SIG-M5 treated with dmso at 0.1 percent for 504 hours (cell line): ENCODE results near the gene KLF2.
"Not testable (repeated sequence)": the region's sequence is repeated elsewhere in the genome, so short reads cannot be mapped to it uniquely, and the experiment has no call there.

Experiments
- DNase-seq: peaks from one replicate; lab custom pipeline; 2025; ENCODE audit not compliant: unreplicated experiment; lab: John Stamatoyannopoulos, UW

Gene KLF2

GRCh38 chr19:16324384-16325160 is at the start of gene KLF2:
KLF2 (plus strand) TSS chr19:16324826; CDS start chr19:16324924, 98 bp downstream.
- peak; percentile 63 for DNase-seq

GRCh38 chr19:16280306-16280705 is 44.3 kb upstream of the KLF2 start:
- no peak for DNase-seq

- no peak for DNase-seq
Observed at GRCh38 chr19:16281743-16282142, 42.9 kb upstream of the KLF2 start.

GRCh38 chr19:16283210-16284061 is 41.2 kb upstream of the KLF2 start:
- DNase-seq = peak; percentile 72

GRCh38 chr19:16284505-16284904 is 40.1 kb upstream of the KLF2 start:
- DNase-seq = no peak

- not testable (repeated sequence) for DNase-seq
Observed at GRCh38 chr19:16285079-16285478, 39.5 kb upstream of the KLF2 start.

GRCh38 chr19:16285769-16286498 is 38.7 kb upstream of the KLF2 start:
- DNase-seq = no peak

- no peak for DNase-seq
Observed at GRCh38 chr19:16288544-16288943, 36.1 kb upstream of the KLF2 start.

GRCh38 chr19:16289594-16289993 is 35.0 kb upstream of the KLF2 start:
- no peak for DNase-seq

- DNase-seq = no peak
Observed at GRCh38 chr19:16290692-16291091, 33.9 kb upstream of the KLF2 start.

- DNase-seq = peak; percentile 82
Observed at GRCh38 chr19:16293118-16294091, 31.2 kb upstream of the KLF2 start.

- DNase-seq = no peak
Observed at GRCh38 chr19:16295057-16295456, 29.6 kb upstream of the KLF2 start.

GRCh38 chr19:16296713-16297112 is 27.9 kb upstream of the KLF2 start:
- no peak for DNase-seq

- no peak for DNase-seq
Observed at GRCh38 chr19:16297575-16298178, 26.9 kb upstream of the KLF2 start.

GRCh38 chr19:16298334-16298733 is 26.3 kb upstream of the KLF2 start:
- DNase-seq = no peak

GRCh38 chr19:16301999-16302694 is 22.5 kb upstream of the KLF2 start:
- DNase-seq = no peak

GRCh38 chr19:16303755-16304154 is 20.9 kb upstream of the KLF2 start:
- DNase-seq = no peak

- not testable (repeated sequence) for DNase-seq
Observed at GRCh38 chr19:16304511-16304910, 20.1 kb upstream of the KLF2 start.

- DNase-seq = not testable (repeated sequence)
Observed at GRCh38 chr19:16305060-16305459, 19.6 kb upstream of the KLF2 start.
